Vagina (tissue), 2 donors: ENCODE measurements around the gene SLC36A1.

Experiments used
- POLR2AphosphoS5 ChIP-seq, 2 donors: sonication (generic); formaldehyde crosslinking; IDR thresholded peaks; one replicate each; pipeline ENCODE4 v1.9.0; 2017; ENCODE audit warnings: antibody characterized with exemption in 2 of 2, mild to moderate bottlenecking in 2 of 2, low read depth in 1 of 2; ENCODE audit not compliant: insufficient read depth in 1 of 2
- TF ChIP-seq, protein P1 (sequence below), 3 experiments: fragments of 450-650 bp in 2 of 3; fragments of 200-600 bp in 1 of 3; sonication (generic) in 1 of 3; IDR thresholded peaks; one replicate each; pipeline ENCODE4 v1.5.1; 2017 to 2019; ENCODE audit warnings: antibody characterized with exemption in 3 of 3, mild to moderate bottlenecking in 2 of 3, moderate library complexity in 2 of 3

DNA sequence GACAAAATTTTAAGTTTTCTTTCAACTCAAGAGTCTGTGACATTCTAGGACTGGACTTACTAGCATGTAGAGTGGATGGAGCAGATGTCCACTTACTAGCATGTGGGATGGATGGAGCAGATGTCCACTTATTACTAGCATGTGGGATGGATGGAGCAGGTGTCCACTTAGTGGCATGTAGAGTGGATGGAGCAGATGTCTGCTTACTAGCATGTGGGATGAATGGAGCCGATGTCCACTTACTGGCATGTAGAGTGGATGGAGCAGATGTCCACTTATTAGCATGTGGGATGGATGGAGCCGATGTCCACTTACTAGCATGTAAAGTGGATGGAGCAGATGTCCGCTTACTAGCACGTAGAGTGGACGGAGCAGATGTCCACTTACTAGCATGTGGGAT, 2.4 kb downstream of the SLC36A1 start:
- no peak for TF ChIP-seq POLR2AphosphoS5 (IDR thresholded peaks at IDR 0.05; ENCODE audit: insufficient read depth in 1 of 2, low read depth in 1 of 2)
- TF ChIP-seq, protein P1, sequence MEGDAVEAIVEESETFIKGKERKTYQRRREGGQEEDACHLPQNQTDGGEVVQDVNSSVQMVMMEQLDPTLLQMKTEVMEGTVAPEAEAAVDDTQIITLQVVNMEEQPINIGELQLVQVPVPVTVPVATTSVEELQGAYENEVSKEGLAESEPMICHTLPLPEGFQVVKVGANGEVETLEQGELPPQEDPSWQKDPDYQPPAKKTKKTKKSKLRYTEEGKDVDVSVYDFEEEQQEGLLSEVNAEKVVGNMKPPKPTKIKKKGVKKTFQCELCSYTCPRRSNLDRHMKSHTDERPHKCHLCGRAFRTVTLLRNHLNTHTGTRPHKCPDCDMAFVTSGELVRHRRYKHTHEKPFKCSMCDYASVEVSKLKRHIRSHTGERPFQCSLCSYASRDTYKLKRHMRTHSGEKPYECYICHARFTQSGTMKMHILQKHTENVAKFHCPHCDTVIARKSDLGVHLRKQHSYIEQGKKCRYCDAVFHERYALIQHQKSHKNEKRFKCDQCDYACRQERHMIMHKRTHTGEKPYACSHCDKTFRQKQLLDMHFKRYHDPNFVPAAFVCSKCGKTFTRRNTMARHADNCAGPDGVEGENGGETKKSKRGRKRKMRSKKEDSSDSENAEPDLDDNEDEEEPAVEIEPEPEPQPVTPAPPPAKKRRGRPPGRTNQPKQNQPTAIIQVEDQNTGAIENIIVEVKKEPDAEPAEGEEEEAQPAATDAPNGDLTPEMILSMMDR (IDR thresholded peaks at IDR 0.05) = no peak
